Measurements from ENCODE around the gene PTPRK.

DNA sequence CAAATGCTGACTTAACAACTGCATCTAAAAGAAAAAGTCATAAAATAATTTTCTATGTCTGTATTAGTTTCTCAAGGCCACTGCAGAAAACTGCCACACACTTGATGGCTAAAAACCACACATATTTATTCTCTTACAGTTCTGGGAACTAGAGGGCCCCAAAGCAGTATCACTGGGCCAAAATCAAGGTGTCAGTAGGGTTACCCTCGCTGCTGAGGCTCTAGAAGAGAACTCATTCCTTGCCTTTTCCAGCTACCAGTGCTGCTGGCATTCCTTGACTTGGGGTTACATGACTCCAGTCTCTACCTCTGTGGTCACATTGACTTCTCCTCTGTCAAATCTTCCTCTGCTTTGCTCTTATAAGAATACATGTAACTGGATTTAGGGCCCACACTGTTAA, 494.9 kb downstream of the PTPRK start:
- TF ChIP-seq POLR2A (IDR thresholded peaks at IDR 0.05) (no peak), POLR2AphosphoS5 (IDR thresholded peaks at IDR 0.05) (no peak), EP300 (IDR thresholded peaks at IDR 0.05) (no peak)
- TF ChIP-seq, protein P1, sequence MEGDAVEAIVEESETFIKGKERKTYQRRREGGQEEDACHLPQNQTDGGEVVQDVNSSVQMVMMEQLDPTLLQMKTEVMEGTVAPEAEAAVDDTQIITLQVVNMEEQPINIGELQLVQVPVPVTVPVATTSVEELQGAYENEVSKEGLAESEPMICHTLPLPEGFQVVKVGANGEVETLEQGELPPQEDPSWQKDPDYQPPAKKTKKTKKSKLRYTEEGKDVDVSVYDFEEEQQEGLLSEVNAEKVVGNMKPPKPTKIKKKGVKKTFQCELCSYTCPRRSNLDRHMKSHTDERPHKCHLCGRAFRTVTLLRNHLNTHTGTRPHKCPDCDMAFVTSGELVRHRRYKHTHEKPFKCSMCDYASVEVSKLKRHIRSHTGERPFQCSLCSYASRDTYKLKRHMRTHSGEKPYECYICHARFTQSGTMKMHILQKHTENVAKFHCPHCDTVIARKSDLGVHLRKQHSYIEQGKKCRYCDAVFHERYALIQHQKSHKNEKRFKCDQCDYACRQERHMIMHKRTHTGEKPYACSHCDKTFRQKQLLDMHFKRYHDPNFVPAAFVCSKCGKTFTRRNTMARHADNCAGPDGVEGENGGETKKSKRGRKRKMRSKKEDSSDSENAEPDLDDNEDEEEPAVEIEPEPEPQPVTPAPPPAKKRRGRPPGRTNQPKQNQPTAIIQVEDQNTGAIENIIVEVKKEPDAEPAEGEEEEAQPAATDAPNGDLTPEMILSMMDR (IDR thresholded peaks at IDR 0.05) = no peak

Data from suprapubic skin (tissue), 4 donors.